Activated CD4-positive, CD25-positive, alpha-beta regulatory T cell treated with anti-CD3 and anti-CD28 coated beads, Interleukin-2, amount 50 U/mL, for 72 hours (primary cell): Measurements from ENCODE around the gene NSDHL.
"Not testable (repeated sequence)": the region's sequence is repeated elsewhere in the genome, so short reads cannot be mapped to it uniquely, and the experiment has no call there.

Source experiments
- DNase-seq: peaks from one replicate; pipeline ENCODE4 v3.0.0; 2021

NSDHL gene

GRCh38 chrX:152830312-152831305 lies at the start of gene NSDHL, which contains the start of gene CETN2:
Gene NSDHL, plus strand, starts transcription at chrX:152831063. Its CDS starts 15,262 bp downstream, at chrX:152846325.
Gene CETN2, minus strand, starts transcription at chrX:152830757. Its CDS starts 47 bp downstream, at chrX:152830710.
- DNase-seq, result peak; percentile 91

GRCh38 chrX:152787062-152787461 lies 43.8 kb upstream of the NSDHL start:
- not testable (repeated sequence) for DNase-seq

GRCh38 chrX:152798945-152799344 lies 31.9 kb upstream of the NSDHL start:
- DNase-seq, result no peak

GRCh38 chrX:152806035-152806434 lies 24.8 kb upstream of the NSDHL start:
- DNase-seq, result no peak

GRCh38 chrX:152810403-152810802 lies 20.5 kb upstream of the NSDHL start:
- DNase-seq, result no peak

GRCh38 chrX:152813206-152813605 lies 17.7 kb upstream of the NSDHL start:
- DNase-seq, result no peak

GRCh38 chrX:152814048-152814447 lies 16.8 kb upstream of the NSDHL start:
- no peak for DNase-seq

GRCh38 chrX:152817078-152817764 lies 13.6 kb upstream of the NSDHL start:
- DNase-seq, result no peak

GRCh38 chrX:152818356-152818755 lies 12.5 kb upstream of the NSDHL start:
- no peak for DNase-seq

GRCh38 chrX:152819266-152819665 lies 11.6 kb upstream of the NSDHL start:
- DNase-seq, result no peak

- no peak for DNase-seq
Measured at GRCh38 chrX:152819732-152820131, 11.1 kb upstream of the NSDHL start.

GRCh38 chrX:152821145-152821765 lies 9.6 kb upstream of the NSDHL start:
- DNase-seq, result no peak

- no peak for DNase-seq
Measured at GRCh38 chrX:152822383-152823086, 8.3 kb upstream of the NSDHL start.

- DNase-seq, result no peak
Measured at GRCh38 chrX:152823657-152824056, 7.2 kb upstream of the NSDHL start.

- DNase-seq, result no peak
Measured at GRCh38 chrX:152824841-152825374, 6.0 kb upstream of the NSDHL start.

- no peak for DNase-seq
Measured at GRCh38 chrX:152831391-152831790, 528 bp downstream of the NSDHL start.

GRCh38 chrX:152832520-152832919 lies 1.7 kb downstream of the NSDHL start:
- DNase-seq, result no peak

- no peak for DNase-seq
Measured at GRCh38 chrX:152833378-152833777, 2.5 kb downstream of the NSDHL start.

- DNase-seq, result not testable (repeated sequence)
Measured at GRCh38 chrX:152835470-152835869, 4.6 kb downstream of the NSDHL start.

GRCh38 chrX:152842772-152843338 lies 12.0 kb downstream of the NSDHL start:
- no peak for DNase-seq

GRCh38 chrX:152843852-152844251 lies 13.0 kb downstream of the NSDHL start:
- no peak for DNase-seq

GRCh38 chrX:152844256-152844655 lies 13.4 kb downstream of the NSDHL start:
- no peak for DNase-seq
